HEK293 (cell line): ENCODE measurements around the gene FIGNL1.

Source experiments
- CTCF ChIA-PET: fragments of 350-600 bp; formaldehyde crosslinking; extraction: SDS; loops from one replicate; lab custom pipeline; 2021; ENCODE audit warnings: antibody characterized with exemption; lab: Yijun Ruan, JAX
- POLR2A ChIA-PET: fragments of 300-600 bp; formaldehyde crosslinking; extraction: SDS; loops from one replicate; lab custom pipeline; 2020; ENCODE audit warnings: antibody characterized with exemption, inconsistent platforms; lab: Yijun Ruan, JAX
- H3K27ac ChIP-seq: fragments of 200-500 bp; sonication (Bioruptor generic); 2 replicates; pipeline ENCODE4 v1.5.1; 2014; ENCODE audit warnings: low read depth, low read length, control low read depth, inconsistent platforms; ENCODE audit errors: extremely low read depth
- H3K36me3 ChIP-seq, 2 experiments: fragments of 200-500 bp in 1 of 2; sonication (Bioruptor generic) in 1 of 2; 1 replicate in 1 of 2; 2 replicates in 1 of 2; pipeline ENCODE4 v1.5.1; 2014 to 2017; ENCODE audit warnings: inconsistent platforms in 2 of 2, low read length in 2 of 2; ENCODE audit not compliant: control insufficient read depth in 2 of 2, insufficient read depth in 1 of 2
- H3K4me1 ChIP-seq: fragments of 200-500 bp; sonication (Bioruptor generic); 2 replicates; pipeline ENCODE4 v1.5.1; 2014; ENCODE audit warnings: mild to moderate bottlenecking, low read length, inconsistent platforms; ENCODE audit not compliant: control insufficient read depth, insufficient read depth
- H3K4me3 ChIP-seq: 2 replicates; pipeline ENCODE4 v1.5.1; 2011; ENCODE audit warnings: low read depth, mild to moderate bottlenecking, control low read depth, low read length, moderate library complexity
- H3K9me3 ChIP-seq: fragments of 200-500 bp; sonication (Bioruptor generic); 2 replicates; pipeline ENCODE4 v1.5.1; 2014; ENCODE audit warnings: low read depth, low read length, inconsistent platforms; ENCODE audit not compliant: control insufficient read depth, insufficient read depth
- SP3 ChIP-seq: fragments of 450-650 bp; formaldehyde crosslinking; IDR thresholded peaks from 2 replicates; pipeline ENCODE4 v1.5.1; 2016; ENCODE audit warnings: missing biosample characterization, missing genetic modification characterization
- TRIM28 ChIP-seq: IDR thresholded peaks from 2 replicates; pipeline ENCODE4 v1.6.1; 2011; ENCODE audit warnings: low read length, control low read depth, borderline replicate concordance
- ZNF114 ChIP-seq: fragments of 450-650 bp; formaldehyde crosslinking; IDR thresholded peaks from 2 replicates; pipeline ENCODE4 v1.5.0; 2017; ENCODE audit warnings: missing biosample characterization, missing genetic modification characterization
- ZNF248 ChIP-seq: fragments of 450-650 bp; formaldehyde crosslinking; IDR thresholded peaks from 2 replicates; pipeline ENCODE4 v1.5.1; 2017; ENCODE audit warnings: missing biosample characterization, missing genetic modification characterization
- ZNF280D ChIP-seq: fragments of 450-650 bp; formaldehyde crosslinking; IDR thresholded peaks from 2 replicates; pipeline ENCODE4 v1.5.1; 2016; ENCODE audit warnings: missing biosample characterization, missing genetic modification characterization
- ZNF302 ChIP-seq: fragments of 450-650 bp; formaldehyde crosslinking; IDR thresholded peaks from 2 replicates; pipeline ENCODE4 v1.5.1; 2016; ENCODE audit warnings: missing biosample characterization, missing genetic modification characterization, low read depth
- ZNF354C ChIP-seq: fragments of 450-650 bp; formaldehyde crosslinking; IDR thresholded peaks from 2 replicates; pipeline ENCODE4 v1.5.1; 2016; ENCODE audit warnings: missing biosample characterization, missing genetic modification characterization, low read depth, borderline replicate concordance
- ZNF37A ChIP-seq: fragments of 450-650 bp; IDR thresholded peaks from 2 replicates; pipeline ENCODE4 v1.5.1; 2018; ENCODE audit warnings: missing biosample characterization, missing genetic modification characterization
- ZNF423 ChIP-seq: fragments of 450-650 bp; formaldehyde crosslinking; IDR thresholded peaks from 2 replicates; pipeline ENCODE4 v1.5.1; 2016; ENCODE audit warnings: missing biosample characterization, missing genetic modification characterization
- ZNF473 ChIP-seq: fragments of 450-650 bp; formaldehyde crosslinking; IDR thresholded peaks from 2 replicates; pipeline ENCODE4 v1.5.1; 2017; ENCODE audit warnings: missing biosample characterization, missing genetic modification characterization
- ZNF518A ChIP-seq: fragments of 450-650 bp; formaldehyde crosslinking; conservative IDR thresholded peaks from 2 replicates; pipeline ENCODE4 v1.5.1; 2016; ENCODE audit warnings: low read depth, missing biosample characterization, missing genetic modification characterization
- ZNF548 ChIP-seq: fragments of 450-650 bp; formaldehyde crosslinking; IDR thresholded peaks from 2 replicates; pipeline ENCODE4 v1.5.1; 2016; ENCODE audit warnings: missing biosample characterization, missing genetic modification characterization
- ZNF830 ChIP-seq: fragments of 450-650 bp; IDR thresholded peaks from 2 replicates; pipeline ENCODE4 v1.5.0; 2018; ENCODE audit warnings: missing biosample characterization, missing genetic modification characterization, low read depth, mild to moderate bottlenecking, moderate library complexity
- ZNF843 ChIP-seq: fragments of 450-650 bp; formaldehyde crosslinking; IDR thresholded peaks from 2 replicates; pipeline ENCODE4 v1.5.1; 2016; ENCODE audit warnings: missing biosample characterization, missing genetic modification characterization
- ZSCAN16 ChIP-seq: fragments of 450-650 bp; formaldehyde crosslinking; IDR thresholded peaks from 2 replicates; pipeline ENCODE4 v1.5.1; 2016; ENCODE audit warnings: missing biosample characterization, missing genetic modification characterization
- TF ChIP-seq, protein P1 (sequence below): fragments of 450-650 bp; formaldehyde crosslinking; IDR thresholded peaks from 2 replicates; pipeline ENCODE4; 2016; ENCODE audit warnings: missing biosample characterization, missing genetic modification characterization
- TF ChIP-seq, protein P2 (sequence below): fragments of 450-650 bp; formaldehyde crosslinking; IDR thresholded peaks from 2 replicates; pipeline ENCODE4 v1.5.1; 2016; ENCODE audit warnings: missing biosample characterization, missing genetic modification characterization

Gene FIGNL1

GRCh38 chr7:50426280-50427045, 23.7 kb downstream of the FIGNL1 start:
- Histone ChIP-seq H3K9me3 (no peaks in the 10 kb centered on the region), H3K36me3 (no peaks in the 10 kb centered on the region), H3K27ac (no peak overlapping the region), H3K4me1 (no peaks in the 10 kb centered on the region), H3K4me3 (no peak overlapping the region)
- POLR2A ChIA-PET: interaction anchor here (0.7 kb wide), 1 partner anchor 16 kb away, joined by 3 read pairs; no protein-coding TSS in a partner anchor
- CTCF ChIA-PET: interaction anchor here (0.7 to 1.2 kb wide), 2 partner anchors 8 to 10 kb away, joined by 3 to 6 read pairs; no protein-coding TSS in a partner anchor
- TF ChIP-seq ZNF302 (tag by site-specific recombination): no peak
- no peak for TF ChIP-seq ZNF830
- no peak for TF ChIP-seq ZNF354C (tag by site-specific recombination)
- no peak for TF ChIP-seq ZNF548 (tag by site-specific recombination)
- TF ChIP-seq, protein P1, sequence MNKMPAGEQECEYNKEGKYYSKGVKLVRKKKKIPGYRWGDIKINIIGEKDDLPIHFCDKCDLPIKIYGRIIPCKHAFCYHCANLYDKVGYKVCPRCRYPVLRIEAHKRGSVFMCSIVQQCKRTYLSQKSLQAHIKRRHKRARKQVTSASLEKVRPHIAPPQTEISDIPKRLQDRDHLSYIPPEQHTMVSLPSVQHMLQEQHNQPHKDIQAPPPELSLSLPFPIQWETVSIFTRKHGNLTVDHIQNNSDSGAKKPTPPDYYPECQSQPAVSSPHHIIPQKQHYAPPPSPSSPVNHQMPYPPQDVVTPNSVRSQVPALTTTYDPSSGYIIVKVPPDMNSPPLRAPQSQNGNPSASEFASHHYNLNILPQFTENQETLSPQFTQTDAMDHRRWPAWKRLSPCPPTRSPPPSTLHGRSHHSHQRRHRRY (tag by site-specific recombination): no peak
- TF ChIP-seq ZNF843 (tag by site-specific recombination): no peak
- no peak for TF ChIP-seq ZNF37A (tag by site-specific recombination)
- TF ChIP-seq ZNF280D (tag by site-specific recombination): no peak
- TF ChIP-seq ZNF114: no peak

GRCh38 chr7:50425318-50425717, 24.8 kb downstream of the FIGNL1 start:
- Histone ChIP-seq H3K4me3 (no peak overlapping the region), H3K9me3 (no peaks in the 10 kb centered on the region), H3K36me3 (no peaks in the 10 kb centered on the region), H3K4me1 (no peaks in the 10 kb centered on the region), H3K27ac (no peak overlapping the region)
- ChIA-PET CTCF (interaction anchor here (0.9 to 1.0 kb wide), 2 partner anchors 220 to 736 kb away, joined by 4 read pairs; no protein-coding TSS in a partner anchor), POLR2A (no interaction called here)
- TF ChIP-seq ZSCAN16 (tag by site-specific recombination): no peak
- TF ChIP-seq ZNF473: no peak

- no peak overlapping the region for H3K27ac ChIP-seq
- CTCF ChIA-PET: no interaction called here
- H3K4me1 ChIP-seq: no peaks in the 10 kb centered on the region
- no peaks in the 10 kb centered on the region for H3K36me3 ChIP-seq
- no peaks in the 10 kb centered on the region for H3K9me3 ChIP-seq
- H3K4me3 ChIP-seq: no peak overlapping the region
- POLR2A ChIA-PET: no interaction called here
- TF ChIP-seq TRIM28 (no peak), ZNF423 (no peak), SP3 (tag by site-specific recombination) (no peak), ZNF302 (tag by site-specific recombination) (no peak), ZNF248 (tag by site-specific recombination) (no peak), ZNF518A (tag by site-specific recombination) (no peak), ZSCAN16 (tag by site-specific recombination) (no peak)
- TF ChIP-seq, protein P2, sequence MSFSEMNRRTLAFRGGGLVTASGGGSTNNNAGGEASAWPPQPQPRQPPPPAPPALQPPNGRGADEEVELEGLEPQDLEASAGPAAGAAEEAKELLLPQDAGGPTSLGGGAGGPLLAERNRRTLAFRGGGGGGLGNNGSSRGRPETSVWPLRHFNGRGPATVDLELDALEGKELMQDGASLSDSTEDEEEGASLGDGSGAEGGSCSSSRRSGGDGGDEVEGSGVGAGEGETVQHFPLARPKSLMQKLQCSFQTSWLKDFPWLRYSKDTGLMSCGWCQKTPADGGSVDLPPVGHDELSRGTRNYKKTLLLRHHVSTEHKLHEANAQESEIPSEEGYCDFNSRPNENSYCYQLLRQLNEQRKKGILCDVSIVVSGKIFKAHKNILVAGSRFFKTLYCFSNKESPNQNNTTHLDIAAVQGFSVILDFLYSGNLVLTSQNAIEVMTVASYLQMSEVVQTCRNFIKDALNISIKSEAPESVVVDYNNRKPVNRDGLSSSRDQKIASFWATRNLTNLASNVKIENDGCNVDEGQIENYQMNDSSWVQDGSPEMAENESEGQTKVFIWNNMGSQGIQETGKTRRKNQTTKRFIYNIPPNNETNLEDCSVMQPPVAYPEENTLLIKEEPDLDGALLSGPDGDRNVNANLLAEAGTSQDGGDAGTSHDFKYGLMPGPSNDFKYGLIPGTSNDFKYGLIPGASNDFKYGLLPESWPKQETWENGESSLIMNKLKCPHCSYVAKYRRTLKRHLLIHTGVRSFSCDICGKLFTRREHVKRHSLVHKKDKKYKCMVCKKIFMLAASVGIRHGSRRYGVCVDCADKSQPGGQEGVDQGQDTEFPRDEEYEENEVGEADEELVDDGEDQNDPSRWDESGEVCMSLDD (tag by site-specific recombination): no peak
These were observed 26.3 kb downstream of the FIGNL1 start for GRCh38 chr7:50423860-50424259.
